Breast epithelium (tissue), 3 donors: ENCODE results near the gene PSMA1.

Experiments
- POLR2A ChIP-seq: fragments of 450-650 bp; IDR thresholded peaks from one replicate; pipeline ENCODE4 v1.6.1; 2016; ENCODE audit warnings: antibody characterized with exemption, mild to moderate bottlenecking, moderate library complexity
- POLR2AphosphoS5 ChIP-seq, 3 donors: sonication (generic); formaldehyde crosslinking; IDR thresholded peaks; one replicate each; pipeline ENCODE4 v1.6.1; 2017; ENCODE audit warnings: antibody characterized with exemption in 3 of 3
- TF ChIP-seq, protein P1 (sequence below), 3 donors: fragments of 450-650 bp; IDR thresholded peaks; one replicate each; pipeline ENCODE4 v1.5.1; 2016 to 2017; ENCODE audit warnings: antibody characterized with exemption in 3 of 3, mild to moderate bottlenecking in 3 of 3, moderate library complexity in 3 of 3

DNA sequence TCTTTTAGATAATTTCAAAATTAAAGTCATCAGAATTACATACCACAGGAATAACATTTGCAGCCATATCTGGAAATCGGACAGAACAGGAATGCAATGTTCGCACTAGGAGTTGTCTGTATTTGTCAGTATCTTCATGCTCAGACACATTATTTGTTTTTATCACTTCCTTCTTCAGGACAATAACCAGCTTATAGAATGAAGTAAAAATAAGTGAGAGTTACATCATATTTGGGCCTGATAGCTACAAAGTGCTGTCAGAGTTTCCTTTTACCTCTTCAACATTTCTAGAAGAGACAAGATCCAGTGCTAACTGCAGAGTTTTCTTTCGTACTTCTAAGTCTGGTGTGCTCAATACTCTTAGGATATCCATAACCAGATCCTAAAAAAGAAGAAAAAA is 39.5 kb downstream of the PSMA1 start:
- TF ChIP-seq, protein P1, sequence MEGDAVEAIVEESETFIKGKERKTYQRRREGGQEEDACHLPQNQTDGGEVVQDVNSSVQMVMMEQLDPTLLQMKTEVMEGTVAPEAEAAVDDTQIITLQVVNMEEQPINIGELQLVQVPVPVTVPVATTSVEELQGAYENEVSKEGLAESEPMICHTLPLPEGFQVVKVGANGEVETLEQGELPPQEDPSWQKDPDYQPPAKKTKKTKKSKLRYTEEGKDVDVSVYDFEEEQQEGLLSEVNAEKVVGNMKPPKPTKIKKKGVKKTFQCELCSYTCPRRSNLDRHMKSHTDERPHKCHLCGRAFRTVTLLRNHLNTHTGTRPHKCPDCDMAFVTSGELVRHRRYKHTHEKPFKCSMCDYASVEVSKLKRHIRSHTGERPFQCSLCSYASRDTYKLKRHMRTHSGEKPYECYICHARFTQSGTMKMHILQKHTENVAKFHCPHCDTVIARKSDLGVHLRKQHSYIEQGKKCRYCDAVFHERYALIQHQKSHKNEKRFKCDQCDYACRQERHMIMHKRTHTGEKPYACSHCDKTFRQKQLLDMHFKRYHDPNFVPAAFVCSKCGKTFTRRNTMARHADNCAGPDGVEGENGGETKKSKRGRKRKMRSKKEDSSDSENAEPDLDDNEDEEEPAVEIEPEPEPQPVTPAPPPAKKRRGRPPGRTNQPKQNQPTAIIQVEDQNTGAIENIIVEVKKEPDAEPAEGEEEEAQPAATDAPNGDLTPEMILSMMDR (IDR thresholded peaks at IDR 0.05): no peak
- no peak for TF ChIP-seq POLR2AphosphoS5 (IDR thresholded peaks at IDR 0.05)
- no peak for TF ChIP-seq POLR2A
